ENCODE results near the gene UVSSA. TPM values are rescaled to one million over a fixed set of nuclear protein-coding genes. Genes with fewer than 3 reads are reported as not detected.

Gene UVSSA
- total and polyA plus RNA-seq, 9 of the 15 experiments (the other 6 are each of a cell fraction or from before 2014, with no cell fraction given), result 0.21 to 14.6 (median 3.3) TPM

DNA sequence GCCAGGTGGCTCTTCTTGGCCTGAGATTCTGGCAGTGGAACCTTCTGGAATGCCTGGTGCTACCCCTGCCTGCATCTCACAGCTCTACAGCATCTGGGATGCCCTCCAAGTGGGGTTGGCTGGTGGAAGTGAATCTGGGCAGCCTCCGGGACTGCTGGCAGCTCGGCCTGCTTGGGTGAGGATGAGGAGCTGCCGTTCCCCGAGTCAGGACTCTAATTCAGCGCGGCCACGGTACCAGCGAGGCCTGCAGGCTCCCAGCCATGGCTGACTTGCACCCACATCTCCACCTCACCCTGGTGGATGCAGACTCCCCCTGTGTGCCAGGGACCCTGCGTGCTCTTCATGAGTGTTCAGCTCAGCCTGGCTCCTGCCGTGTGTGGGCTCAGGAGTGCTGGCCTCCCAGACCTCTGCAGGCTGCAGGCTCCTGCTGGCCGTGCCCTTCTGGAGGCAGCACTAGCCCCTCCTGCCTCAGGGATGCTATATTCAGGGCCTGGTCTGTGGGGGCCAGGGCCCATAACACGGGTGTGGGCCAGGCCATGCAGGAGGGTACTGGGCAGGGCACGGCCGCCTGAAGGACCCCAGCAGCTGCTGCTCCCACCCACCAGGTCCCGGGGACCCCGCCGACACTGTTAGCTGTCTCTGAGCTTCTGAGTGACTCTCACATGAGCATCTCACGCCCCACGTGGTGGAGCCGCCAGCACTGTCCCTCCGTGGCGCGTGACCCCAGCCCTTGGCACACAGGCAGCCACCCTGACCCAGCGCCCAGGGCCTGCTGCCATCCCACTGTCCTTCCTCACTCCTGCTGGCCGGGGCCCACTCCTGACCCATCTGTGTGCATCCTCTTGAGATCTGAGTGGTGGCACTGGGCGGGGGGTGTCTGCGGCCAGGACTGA is 10.6 kb downstream of the UVSSA start:
- Histone ChIP-seq H3K27me3 (ENCODE audit: control insufficient read depth in 2 of 2, insufficient read depth in 2 of 2, low read length in 2 of 2) (no peaks in the 10 kb centered on the region), H3K4me2 (ENCODE audit: insufficient read depth, low read length) (no peak overlapping the region), H3K9ac (ENCODE audit: insufficient read depth in 1 of 2, low read depth in 2 of 2, low read length in 2 of 2) (peak overlapping the region in 1 of 2 experiments; percentile 9; a peak in 1 of 4 replicates), H3K9me1 (ENCODE audit: control insufficient read depth, insufficient read depth, low read length) (peaks cover 5% of the 10 kb centered on the region), H3K27ac (ENCODE audit: extremely low read depth, low read depth, low read length) (no peak overlapping the region), H3K9me3 (replicated peaks; ENCODE audit: control insufficient read depth, insufficient read depth, low read depth, low read length) (no peaks in the 10 kb centered on the region), H4K20me1 (replicated peaks; ENCODE audit: control insufficient read depth, insufficient read depth, low read length) (peaks cover 4% of the 10 kb centered on the region; the same call in 1 of the 2 replicates), H3K36me3 (ENCODE audit: control insufficient read depth, insufficient read depth, low read length) (peaks cover 28% of the 10 kb centered on the region; the same call in 2 of the 3 replicates), H3K4me3 (no peak overlapping the region), H2AFZ (ENCODE audit: low read depth, low read length) (no peak overlapping the region), H3K4me1 (replicated peaks in 1 of 2; ENCODE audit: control insufficient read depth in 2 of 2, insufficient read depth in 2 of 2, low read length in 2 of 2) (peaks cover 0 to 55% of the 10 kb centered on the region in 2 experiments; a peak in 2 of 5 replicates), H3K79me2 (ENCODE audit: control insufficient read depth, insufficient read depth, low read length) (no peaks in the 10 kb centered on the region)
- POLR2A ChIA-PET, result interaction anchor here (0.5 to 1.1 kb wide), 3 partner anchors 11 to 88 kb away, joined by 3 read pairs; no protein-coding TSS in a partner anchor
- 89% methylated on average over 22 of the region's 27 CpGs for WGBS (ENCODE audit: insufficient coverage, low coverage, missing lambda C conversion rate)
- CTCF ChIA-PET (ENCODE audit: low intra/inter-chr PET ratio), result no interaction called here
- TF ChIP-seq NR1H2 (CRISPR knock-in tag; IDR thresholded peaks at IDR 0.05) (no peak), POLR2G (IDR thresholded peaks at IDR 0.05; ENCODE audit: low read depth, low read length) (0 out of 2 replicates have a peak, but pooled peaks have one; percentile 19)
- FAIRE-seq (no peak), ATAC-seq (no peak), DNase-seq (ENCODE audit: extremely low read depth in 1 of 4, low spot score in 3 of 4) (no peak)
- intact Hi-C loops (cut with micrococcal nuclease), result loop anchor here (2.0 to 10.0 kb wide), 3 partner anchors 155 to 367 kb away; partner anchors contain the start of genes TACC3 and TMEM129
- no TSS peak for BruUV-seq (replicated peaks)
- in situ Hi-C loops (cut with MboI), result no loop called here

Data from K562 (cell line).